Ecto neural progenitor cell (in vitro differentiated cells): ENCODE data around the gene PTPRG.

Experiments used
- DNase-seq: peaks from one replicate; pipeline ENCODE4 v3.0.0-alpha.2; 2018; ENCODE audit warnings: low spot score

PTPRG gene

GRCh38 chr3:61562721-61563312 lies 1.4 kb downstream of the PTPRG start:
- DNase-seq = no peak

DNA sequence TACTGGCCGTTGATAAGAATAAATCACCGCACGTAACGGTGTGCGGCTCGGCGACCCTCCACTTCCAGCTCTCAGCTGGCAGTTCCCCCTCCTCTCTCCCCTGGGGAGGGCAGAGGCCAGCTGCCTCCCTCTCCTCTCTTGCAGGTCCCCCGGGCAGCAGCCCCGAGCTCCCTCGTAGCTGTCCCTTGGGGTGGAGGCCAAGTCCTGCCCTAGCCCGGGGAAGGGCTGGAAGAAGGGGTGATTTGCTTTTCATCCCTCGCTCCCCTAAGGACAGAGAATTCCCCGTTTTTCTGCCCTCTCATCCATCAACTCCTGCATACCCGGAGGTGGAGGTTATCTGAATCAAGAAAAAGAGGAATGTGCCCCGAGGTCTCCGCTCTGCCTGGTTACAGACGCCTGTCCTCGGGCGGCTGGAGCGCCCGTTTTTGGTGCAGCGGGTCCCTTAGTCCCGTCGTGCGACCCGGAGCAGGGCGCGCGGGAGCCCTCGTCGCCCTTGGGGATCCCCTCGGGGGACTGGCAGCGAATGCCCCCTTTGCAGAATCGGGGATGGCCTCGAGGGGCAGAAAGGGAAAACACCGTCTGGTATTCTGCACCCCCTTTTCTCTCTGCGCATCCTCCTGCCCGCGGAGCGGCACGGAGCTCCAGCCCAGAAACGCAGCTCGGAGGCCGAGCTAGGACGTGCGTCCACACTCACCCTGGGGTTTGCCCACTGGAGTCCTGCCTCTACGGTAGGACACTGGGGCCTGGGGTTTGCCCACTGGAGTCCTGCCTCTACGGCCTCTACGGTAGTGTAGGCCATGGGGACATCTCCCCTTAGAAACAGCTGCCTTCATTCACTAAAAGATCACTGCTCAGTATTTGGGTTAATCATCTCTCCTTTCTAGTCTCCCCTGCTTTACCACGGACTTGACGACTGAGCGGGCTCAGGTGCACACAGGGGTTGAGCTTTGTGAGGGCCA lies 2.2 kb downstream of the PTPRG start:
- DNase-seq = peak; percentile 66

DNA sequence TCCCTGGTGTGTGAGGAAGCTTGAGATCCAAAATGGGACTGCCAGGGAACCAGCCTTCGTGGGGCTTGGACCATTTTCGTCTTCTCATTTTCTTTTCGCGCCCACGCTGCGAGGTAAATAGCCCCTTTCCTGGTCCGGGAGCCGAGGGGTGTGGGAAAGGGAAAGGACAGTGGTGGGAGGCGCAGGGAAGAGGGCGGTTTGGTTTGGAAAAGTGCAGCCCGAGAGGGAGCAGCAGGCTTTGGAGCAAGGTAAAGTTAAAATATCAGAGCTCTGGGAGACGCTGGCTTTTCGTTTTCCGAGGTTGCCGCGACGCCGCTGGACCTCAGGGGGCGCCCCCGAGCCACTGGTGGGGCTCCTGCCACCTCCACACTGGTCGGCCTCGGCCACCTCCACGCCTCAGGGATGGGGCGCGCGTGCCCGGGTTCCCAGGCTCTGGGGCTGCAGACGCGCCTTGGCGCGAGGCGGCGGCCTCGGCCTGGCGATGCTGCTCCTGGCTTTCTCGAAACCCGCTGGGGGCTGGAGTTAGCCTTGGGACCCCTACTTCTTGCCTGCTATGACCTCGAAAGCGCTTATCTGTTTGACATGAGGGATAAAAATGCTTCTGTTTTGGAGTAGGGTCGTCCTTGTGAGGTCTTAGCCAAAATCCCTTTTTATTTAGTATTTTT lies 3.2 kb downstream of the PTPRG start:
- DNase-seq = peak; percentile 94

DNA sequence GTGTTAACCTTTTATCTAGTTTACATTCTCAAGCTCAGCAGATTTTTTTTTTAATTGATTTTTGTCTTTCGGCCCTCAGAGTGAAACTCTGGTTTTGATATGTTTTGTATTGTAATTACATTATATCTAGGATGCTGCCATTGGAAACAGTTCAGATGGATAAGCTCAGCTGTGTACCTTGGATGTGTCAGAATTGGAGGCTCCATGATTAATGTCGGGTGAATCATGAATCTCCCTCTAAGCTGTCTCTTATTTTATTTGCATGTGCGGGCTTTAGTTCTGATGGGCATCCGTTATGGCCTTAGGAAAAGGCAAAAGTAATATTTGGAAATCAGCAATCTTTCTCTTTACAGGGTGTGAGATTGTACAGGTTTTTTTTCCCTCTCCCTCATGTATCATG lies 4.2 kb downstream of the PTPRG start:
- DNase-seq = no peak

DNA sequence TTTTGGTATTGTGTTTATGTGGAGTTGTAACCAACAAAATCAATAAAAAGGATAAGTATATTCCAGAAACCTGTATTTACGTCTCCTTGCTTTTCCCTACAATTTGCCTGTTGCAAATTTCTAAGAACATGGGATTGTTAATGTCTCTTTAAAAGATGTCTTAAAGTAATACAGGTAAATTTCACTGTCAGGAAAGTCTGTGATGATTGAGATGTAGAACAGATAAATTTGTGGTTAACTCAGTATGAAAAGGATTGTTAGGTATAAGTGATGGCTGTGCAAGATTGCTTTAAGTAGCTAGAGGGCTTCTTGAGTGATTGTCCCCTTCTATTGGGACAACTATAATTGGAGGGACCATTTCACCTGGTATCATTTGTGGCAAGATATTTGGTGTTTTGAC lies 6.8 kb downstream of the PTPRG start:
- no peak for DNase-seq

- DNase-seq = no peak
Observed at GRCh38 chr3:61569856-61570580, 8.6 kb downstream of the PTPRG start.

DNA sequence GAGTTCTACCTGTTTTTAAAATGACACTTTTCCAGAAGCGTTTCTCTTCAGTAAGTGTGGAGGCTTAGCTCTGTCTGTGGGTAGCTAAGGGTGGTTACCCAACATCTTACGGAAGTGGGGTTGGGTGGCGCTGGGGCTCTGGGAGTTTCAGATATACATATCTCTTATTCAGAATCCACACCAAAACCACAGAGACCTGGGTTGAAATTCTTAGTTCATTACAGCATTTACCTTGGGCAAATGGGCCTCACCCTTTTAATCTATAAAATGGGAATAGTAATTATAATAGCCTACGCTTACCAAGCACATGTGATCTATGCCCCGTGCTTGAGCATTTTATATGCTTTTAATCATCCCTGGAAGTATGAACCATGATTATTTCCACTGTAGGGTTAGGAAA lies 9.4 kb downstream of the PTPRG start:
- DNase-seq = no peak

DNA sequence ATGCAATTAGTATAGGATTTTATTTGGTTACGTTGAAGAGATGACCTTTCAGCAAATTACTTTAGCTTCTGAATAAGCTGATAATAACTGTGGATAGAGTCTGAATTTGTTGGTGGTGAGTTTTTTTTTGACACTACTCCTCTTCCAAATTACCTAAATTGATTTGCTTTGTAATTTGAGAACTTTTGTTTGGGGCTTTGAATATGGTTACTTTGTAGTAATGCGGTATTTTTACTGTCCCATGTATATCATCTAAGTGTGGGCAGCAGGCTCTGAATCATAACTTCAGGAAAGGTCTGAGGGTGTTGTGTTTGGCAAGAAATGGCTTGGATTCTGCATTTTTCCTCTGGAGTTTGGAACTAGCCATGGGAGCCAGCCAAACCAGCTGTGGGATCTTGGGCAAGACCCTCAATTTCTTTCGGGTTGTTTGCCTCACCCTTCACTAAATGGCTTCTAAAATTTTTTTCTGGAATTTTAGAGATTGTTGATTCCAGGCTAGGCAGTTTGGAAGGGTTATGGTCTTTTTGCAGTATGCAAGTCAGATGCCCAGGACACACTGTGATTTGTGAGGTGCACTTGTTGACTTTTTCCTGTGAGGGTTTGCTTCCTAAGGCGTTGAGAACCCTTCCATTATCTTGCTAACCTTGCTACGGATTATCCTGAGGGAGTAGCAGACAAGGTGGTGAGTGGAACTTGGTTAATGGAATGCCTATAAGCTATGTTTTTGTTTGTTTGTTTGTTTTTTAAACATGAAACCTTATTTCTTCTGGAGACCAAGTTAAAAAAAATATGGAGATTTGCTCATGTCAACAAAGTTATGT lies 10.4 kb downstream of the PTPRG start:
- DNase-seq = no peak

GRCh38 chr3:61572879-61573278 lies 11.5 kb downstream of the PTPRG start:
- no peak for DNase-seq

- no peak for DNase-seq
Observed at GRCh38 chr3:61573441-61573840, 12.1 kb downstream of the PTPRG start.

- DNase-seq = no peak
Observed at GRCh38 chr3:61574854-61575253, 13.5 kb downstream of the PTPRG start.

- DNase-seq = no peak
Observed at GRCh38 chr3:61575893-61576292, 14.5 kb downstream of the PTPRG start.

GRCh38 chr3:61577760-61578159 lies 16.4 kb downstream of the PTPRG start:
- no peak for DNase-seq

GRCh38 chr3:61578667-61579367 lies 17.4 kb downstream of the PTPRG start:
- DNase-seq = no peak

DNA sequence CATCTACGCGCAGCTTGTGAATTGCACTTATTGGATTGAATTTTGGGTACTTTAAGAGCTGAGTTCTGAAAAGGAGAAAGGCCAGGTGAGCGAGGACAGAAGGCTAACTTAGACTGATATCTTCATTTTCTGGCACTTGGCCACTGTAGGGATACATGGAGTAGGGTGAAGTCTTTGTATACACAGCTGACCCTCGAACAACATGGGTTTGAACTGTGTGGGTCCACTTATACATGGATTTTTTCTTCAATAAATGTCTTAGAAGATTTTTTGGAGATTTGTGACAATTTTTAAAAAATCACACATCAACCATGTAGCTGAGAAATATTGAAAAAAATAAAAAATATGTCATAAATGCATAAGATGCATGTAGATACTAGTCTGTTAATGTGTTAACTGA lies 18.3 kb downstream of the PTPRG start:
- no peak for DNase-seq

DNA sequence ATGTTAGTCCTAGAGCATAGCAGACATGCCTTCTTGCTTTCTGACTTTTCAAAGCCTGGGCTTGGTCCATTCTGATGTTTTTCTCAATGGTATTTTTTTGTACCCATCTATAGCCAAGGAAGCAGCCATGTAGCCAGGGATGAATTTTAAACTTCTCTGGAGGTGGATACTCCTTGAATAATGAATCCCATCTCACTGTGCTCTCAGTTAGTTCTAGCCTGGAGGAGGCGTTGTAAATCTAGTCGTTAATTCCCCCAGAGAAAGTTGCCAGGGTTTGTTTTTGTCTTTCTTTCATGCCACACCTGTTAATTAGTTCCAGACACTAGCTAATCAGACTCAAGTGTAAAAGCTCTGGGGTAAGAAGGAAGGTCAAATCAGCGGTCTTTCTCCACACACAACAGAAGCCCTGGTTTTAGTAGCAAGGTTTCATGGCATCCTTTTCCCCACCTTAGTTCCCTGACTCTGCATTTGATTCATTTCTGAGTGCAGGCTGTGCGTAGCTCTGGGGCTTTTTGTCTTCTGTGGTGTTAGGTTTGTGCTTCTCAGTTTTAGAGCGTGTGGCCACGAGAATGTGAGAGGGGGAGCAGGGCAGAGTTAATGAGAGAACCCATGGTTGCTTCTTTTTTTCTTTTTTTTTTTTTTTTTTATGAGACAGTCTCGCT lies 19.7 kb downstream of the PTPRG start:
- no peak for DNase-seq

DNA sequence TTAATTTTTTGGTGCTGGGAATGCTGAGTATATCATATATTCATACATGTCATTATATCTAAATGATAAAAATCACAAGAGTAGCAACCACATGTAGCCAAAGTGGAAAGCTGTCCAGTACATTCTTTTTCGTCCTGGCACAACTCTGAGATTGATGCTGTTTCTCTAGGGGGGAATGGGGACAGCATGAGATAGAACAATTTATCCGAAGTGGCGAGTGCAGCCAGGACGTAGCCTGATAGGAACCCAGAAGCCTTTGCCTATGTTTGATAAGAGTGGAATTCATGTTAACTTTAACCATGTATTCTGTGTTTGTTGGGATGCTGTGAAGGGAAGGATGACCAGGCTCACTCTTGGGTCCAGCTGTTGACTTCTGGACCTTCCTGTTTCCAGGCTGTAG lies 20.9 kb downstream of the PTPRG start:
- DNase-seq = no peak

GRCh38 chr3:61582846-61583245 lies 21.5 kb downstream of the PTPRG start:
- no peak for DNase-seq

DNA sequence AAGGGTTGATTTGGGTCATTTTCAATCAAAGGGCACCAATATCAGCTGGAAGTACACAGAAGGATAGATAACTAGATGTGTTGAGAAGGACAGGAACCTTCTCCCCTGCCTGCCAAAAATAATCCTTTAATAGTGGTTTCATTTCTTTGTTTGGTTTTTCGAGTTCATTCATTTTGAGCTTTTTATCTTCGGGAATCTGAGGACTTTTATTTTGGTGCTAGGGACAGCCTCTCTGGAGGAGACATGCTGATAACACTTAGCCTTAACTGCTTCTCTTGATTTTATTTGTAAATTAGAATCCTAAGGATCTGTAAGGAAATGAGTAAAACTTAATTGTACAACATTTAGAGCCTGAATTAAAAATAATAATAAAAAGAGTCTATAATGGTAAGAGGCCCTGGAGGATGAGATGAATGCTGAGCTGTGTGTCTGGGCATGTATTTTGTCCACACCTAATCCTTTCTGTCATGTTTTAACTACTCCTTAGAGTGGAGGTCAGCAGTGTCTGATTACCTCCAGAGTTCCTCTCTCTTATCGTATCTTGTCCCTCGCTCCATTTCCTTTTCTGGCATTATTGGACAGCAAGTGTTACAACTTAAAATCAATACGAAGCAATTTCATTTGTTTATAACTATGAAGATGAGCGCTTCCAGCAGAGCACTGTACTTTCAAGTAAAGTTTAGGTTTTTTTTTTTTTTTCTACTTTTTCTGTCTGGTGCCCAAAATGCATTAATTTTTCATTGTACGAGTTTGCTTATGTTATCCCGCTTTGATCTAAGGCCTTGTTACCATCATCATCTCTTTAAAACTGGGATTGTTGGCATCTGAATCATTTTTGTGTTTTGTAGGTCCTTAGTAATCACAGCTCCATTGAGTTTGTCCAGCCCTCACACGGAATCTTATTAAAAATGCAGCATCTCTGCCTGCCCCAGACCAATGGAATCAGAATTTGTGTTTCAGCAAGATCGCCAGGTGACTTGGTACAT lies 22.8 kb downstream of the PTPRG start:
- DNase-seq = no peak
